ENCODE results near the gene CYTH4. TPM values are rescaled to one million over a fixed set of nuclear protein-coding genes. Genes with fewer than 3 reads are reported as not detected.

The CYTH4 gene
- polyA plus RNA-seq, 1 donor (not counting 4 experiments of a cell fraction or from before 2014, with no cell fraction given), result 0.05 TPM

DNA sequence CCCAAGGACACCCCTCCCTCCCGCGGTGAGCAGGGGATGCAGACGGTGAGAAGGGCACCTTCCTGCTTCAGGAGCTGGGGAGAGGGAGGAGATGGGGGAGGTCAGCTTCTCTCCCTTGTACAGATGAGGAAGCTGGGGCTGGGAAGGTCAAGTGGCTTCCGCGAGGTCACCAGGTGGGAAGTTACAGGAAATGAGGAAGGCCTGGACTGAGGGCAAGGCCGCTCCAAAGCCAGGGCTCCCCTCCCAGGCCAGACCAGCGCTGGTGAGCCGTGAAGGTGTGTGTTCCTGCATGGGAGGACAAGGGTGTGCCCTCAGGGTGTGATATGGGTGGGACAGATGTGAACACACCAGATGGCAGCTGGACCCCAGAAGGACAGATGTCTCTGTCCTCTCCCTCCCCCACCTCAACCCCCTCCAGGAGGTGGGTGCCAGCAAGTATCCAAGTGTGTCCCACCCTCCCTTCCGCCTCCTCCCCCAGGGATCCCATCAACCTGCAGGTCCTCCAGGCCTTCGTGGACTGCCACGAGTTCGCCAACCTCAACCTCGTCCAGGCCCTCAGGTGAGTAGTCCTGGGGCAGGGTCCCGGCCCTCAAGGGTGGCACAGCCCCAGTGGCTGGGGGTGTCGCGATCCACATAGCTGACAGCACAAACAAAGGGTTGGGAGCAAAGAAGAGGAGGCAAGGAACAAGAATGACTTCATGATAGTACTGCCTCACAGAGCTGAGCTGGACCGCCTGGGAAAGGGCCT is 16.6 kb downstream of the CYTH4 start:
- Histone ChIP-seq H3K4me2 (ENCODE audit: control insufficient read depth, extremely low read depth, insufficient read depth, low read depth, low read length) (no peak overlapping the region), H3K4me3 (ENCODE audit: control insufficient read depth in 2 of 3, extremely low read depth in 1 of 3, insufficient read depth in 2 of 3, low read depth in 1 of 3, low read length in 3 of 3) (no peak overlapping the region), H2AFZ (ENCODE audit: control insufficient read depth, low read length) (no peak overlapping the region), H4K20me1 (ENCODE audit: control insufficient read depth, extremely low read depth, insufficient read depth, low read length) (no peaks in the 10 kb centered on the region), H3K9me1 (ENCODE audit: control insufficient read depth, extremely low read depth, insufficient read depth, low read length) (no peaks in the 10 kb centered on the region), H3K79me2 (ENCODE audit: control insufficient read depth, insufficient read depth, low read length) (no peaks in the 10 kb centered on the region), H3K36me3 (ENCODE audit: control insufficient read depth in 2 of 2, extremely low read depth in 1 of 2, insufficient read depth in 2 of 2, low read length in 2 of 2) (no peaks in the 10 kb centered on the region), H3K9ac (ENCODE audit: control insufficient read depth, extremely low read depth, insufficient read depth, low read length) (no peak overlapping the region), H3K27ac (ENCODE audit: control insufficient read depth, insufficient read depth, low read length) (no peak overlapping the region), H3K27me3 (ENCODE audit: control insufficient read depth, extremely low read depth, insufficient read depth, low read length) (no peaks in the 10 kb centered on the region), H3K9me3 (ENCODE audit: control insufficient read depth, low read depth, low read length) (no peaks in the 10 kb centered on the region), H3K4me1 (ENCODE audit: control insufficient read depth, extremely low read depth, insufficient read depth, low read length) (peaks cover 19% of the 10 kb centered on the region)
- no peak for DNase-seq (ENCODE audit: low read depth, low spot score)
- no peak for FAIRE-seq
- dilution Hi-C loops (cut with MboI; ENCODE audit: extremely low pct_ligation_motif_present, low sequenced_read_pairs), result no loop called here
- TF ChIP-seq EZH2 (IDR thresholded peaks at IDR 0.05; ENCODE audit: low read length), result no peak
- TF ChIP-seq, protein P1, sequence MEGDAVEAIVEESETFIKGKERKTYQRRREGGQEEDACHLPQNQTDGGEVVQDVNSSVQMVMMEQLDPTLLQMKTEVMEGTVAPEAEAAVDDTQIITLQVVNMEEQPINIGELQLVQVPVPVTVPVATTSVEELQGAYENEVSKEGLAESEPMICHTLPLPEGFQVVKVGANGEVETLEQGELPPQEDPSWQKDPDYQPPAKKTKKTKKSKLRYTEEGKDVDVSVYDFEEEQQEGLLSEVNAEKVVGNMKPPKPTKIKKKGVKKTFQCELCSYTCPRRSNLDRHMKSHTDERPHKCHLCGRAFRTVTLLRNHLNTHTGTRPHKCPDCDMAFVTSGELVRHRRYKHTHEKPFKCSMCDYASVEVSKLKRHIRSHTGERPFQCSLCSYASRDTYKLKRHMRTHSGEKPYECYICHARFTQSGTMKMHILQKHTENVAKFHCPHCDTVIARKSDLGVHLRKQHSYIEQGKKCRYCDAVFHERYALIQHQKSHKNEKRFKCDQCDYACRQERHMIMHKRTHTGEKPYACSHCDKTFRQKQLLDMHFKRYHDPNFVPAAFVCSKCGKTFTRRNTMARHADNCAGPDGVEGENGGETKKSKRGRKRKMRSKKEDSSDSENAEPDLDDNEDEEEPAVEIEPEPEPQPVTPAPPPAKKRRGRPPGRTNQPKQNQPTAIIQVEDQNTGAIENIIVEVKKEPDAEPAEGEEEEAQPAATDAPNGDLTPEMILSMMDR (optimal IDR thresholded peaks at IDR 0.05 in 1 of 3, IDR thresholded peaks at IDR 0.05 in 1 of 3, conservative IDR thresholded peaks at IDR 0.05 in 1 of 3; ENCODE audit: extremely low read depth in 1 of 3, insufficient read depth in 2 of 3, low read length in 3 of 3), result no peak

GRCh38 chr22:37299969-37300509 is 17.7 kb downstream of the CYTH4 start:
- H3K4me1 ChIP-seq (ENCODE audit: control insufficient read depth, extremely low read depth, insufficient read depth, low read length), result peaks cover 29% of the 10 kb centered on the region
- no peak for FAIRE-seq
- no peak for DNase-seq (ENCODE audit: low read depth, low spot score)
- no peak overlapping the region for H3K4me3 ChIP-seq (ENCODE audit: control insufficient read depth in 2 of 3, extremely low read depth in 1 of 3, insufficient read depth in 2 of 3, low read depth in 1 of 3, low read length in 3 of 3)
- H3K4me2 ChIP-seq (ENCODE audit: control insufficient read depth, extremely low read depth, insufficient read depth, low read depth, low read length), result no peak overlapping the region
- H4K20me1 ChIP-seq (ENCODE audit: control insufficient read depth, extremely low read depth, insufficient read depth, low read length), result no peaks in the 10 kb centered on the region
- no peak overlapping the region for H3K9ac ChIP-seq (ENCODE audit: control insufficient read depth, extremely low read depth, insufficient read depth, low read length)
- no peaks in the 10 kb centered on the region for H3K36me3 ChIP-seq (ENCODE audit: control insufficient read depth in 2 of 2, extremely low read depth in 1 of 2, insufficient read depth in 2 of 2, low read length in 2 of 2)
- TF ChIP-seq EZH2 (IDR thresholded peaks at IDR 0.05; ENCODE audit: low read length), result no peak
- TF ChIP-seq, protein P1 (optimal IDR thresholded peaks at IDR 0.05 in 1 of 3, IDR thresholded peaks at IDR 0.05 in 1 of 3, conservative IDR thresholded peaks at IDR 0.05 in 1 of 3; ENCODE audit: extremely low read depth in 1 of 3, insufficient read depth in 2 of 3, low read length in 3 of 3), result no peak
- dilution Hi-C loops (cut with MboI; ENCODE audit: extremely low pct_ligation_motif_present, low sequenced_read_pairs), result no loop called here
- no peak overlapping the region for H3K27ac ChIP-seq (ENCODE audit: control insufficient read depth, insufficient read depth, low read length)
- no peaks in the 10 kb centered on the region for H3K9me3 ChIP-seq (ENCODE audit: control insufficient read depth, low read depth, low read length)
- H2AFZ ChIP-seq (ENCODE audit: control insufficient read depth, low read length), result no peak overlapping the region
- no peaks in the 10 kb centered on the region for H3K27me3 ChIP-seq (ENCODE audit: control insufficient read depth, extremely low read depth, insufficient read depth, low read length)
- H3K79me2 ChIP-seq (ENCODE audit: control insufficient read depth, insufficient read depth, low read length), result no peaks in the 10 kb centered on the region
- H3K9me1 ChIP-seq (ENCODE audit: control insufficient read depth, extremely low read depth, insufficient read depth, low read length), result no peaks in the 10 kb centered on the region
